Esophagus muscularis mucosa (tissue), 3 donors: ENCODE data around the gene CMTM1.

Experiments used
- POLR2A ChIP-seq: fragments of 450-650 bp; IDR thresholded peaks from one replicate; pipeline ENCODE4 v1.6.1; 2017; ENCODE audit warnings: antibody characterized with exemption, moderate library complexity, mild to moderate bottlenecking, low read depth
- POLR2AphosphoS5 ChIP-seq, 2 donors: sonication (generic); formaldehyde crosslinking; IDR thresholded peaks; one replicate each; pipeline ENCODE4 v1.6.1; 2017; ENCODE audit warnings: antibody characterized with exemption in 2 of 2
- TF ChIP-seq, protein P1 (sequence below), 3 experiments: fragments of 200-600 bp in 2 of 3; fragments of 450-650 bp in 1 of 3; sonication (generic) in 2 of 3; IDR thresholded peaks; one replicate each; pipeline ENCODE4 v1.5.1; 2017 to 2019; ENCODE audit warnings: antibody characterized with exemption in 3 of 3, mild to moderate bottlenecking in 2 of 3, moderate library complexity in 1 of 3

DNA sequence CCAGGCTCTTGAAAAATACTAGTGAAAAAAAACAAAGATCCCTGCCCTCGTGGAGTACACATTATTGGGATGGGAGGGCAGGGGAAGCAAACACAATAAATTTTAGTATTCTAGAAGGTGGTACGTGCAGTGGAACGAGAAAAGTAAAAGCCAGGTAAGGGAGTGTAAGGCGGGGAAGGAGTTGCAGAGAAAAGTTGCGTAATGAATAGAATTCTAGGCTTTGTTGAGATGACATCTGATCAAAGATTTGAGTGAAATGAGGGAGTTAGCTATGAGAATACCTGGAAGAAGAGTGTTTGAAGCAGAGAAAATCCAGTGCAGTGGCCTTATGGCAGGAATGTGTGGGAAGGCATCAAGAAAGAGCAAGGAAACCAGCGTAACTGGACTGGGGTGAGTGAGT, 11.7 kb upstream of the CMTM1 start:
- no peak for TF ChIP-seq POLR2A
- TF ChIP-seq, protein P1, sequence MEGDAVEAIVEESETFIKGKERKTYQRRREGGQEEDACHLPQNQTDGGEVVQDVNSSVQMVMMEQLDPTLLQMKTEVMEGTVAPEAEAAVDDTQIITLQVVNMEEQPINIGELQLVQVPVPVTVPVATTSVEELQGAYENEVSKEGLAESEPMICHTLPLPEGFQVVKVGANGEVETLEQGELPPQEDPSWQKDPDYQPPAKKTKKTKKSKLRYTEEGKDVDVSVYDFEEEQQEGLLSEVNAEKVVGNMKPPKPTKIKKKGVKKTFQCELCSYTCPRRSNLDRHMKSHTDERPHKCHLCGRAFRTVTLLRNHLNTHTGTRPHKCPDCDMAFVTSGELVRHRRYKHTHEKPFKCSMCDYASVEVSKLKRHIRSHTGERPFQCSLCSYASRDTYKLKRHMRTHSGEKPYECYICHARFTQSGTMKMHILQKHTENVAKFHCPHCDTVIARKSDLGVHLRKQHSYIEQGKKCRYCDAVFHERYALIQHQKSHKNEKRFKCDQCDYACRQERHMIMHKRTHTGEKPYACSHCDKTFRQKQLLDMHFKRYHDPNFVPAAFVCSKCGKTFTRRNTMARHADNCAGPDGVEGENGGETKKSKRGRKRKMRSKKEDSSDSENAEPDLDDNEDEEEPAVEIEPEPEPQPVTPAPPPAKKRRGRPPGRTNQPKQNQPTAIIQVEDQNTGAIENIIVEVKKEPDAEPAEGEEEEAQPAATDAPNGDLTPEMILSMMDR (IDR thresholded peaks at IDR 0.05), result no peak
- TF ChIP-seq POLR2AphosphoS5 (IDR thresholded peaks at IDR 0.05), result no peak
